Activated T-cell treated with anti-CD3 and anti-CD28 coated beads, Interleukin-2, amount 50 U/mL, for 24 hours (primary cell): Measurements from ENCODE around the gene OBSCN.

ENCODE experiments used
- DNase-seq: peaks from one replicate; pipeline ENCODE4 v3.0.0-alpha.2; 2020
- H3K27ac Mint-ChIP-seq: 2 replicates; pipeline ENCODE4 v1.8.0; 2020; ENCODE audit warnings: mild to moderate bottlenecking, mixed read lengths
- H3K27me3 Mint-ChIP-seq: 2 replicates; pipeline ENCODE4 v1.8.0; 2020; ENCODE audit warnings: mixed read lengths
- H3K36me3 Mint-ChIP-seq: 2 replicates; pipeline ENCODE4 v1.8.0; 2020; ENCODE audit warnings: low read depth, mixed read lengths
- H3K4me1 Mint-ChIP-seq: 2 replicates; pipeline ENCODE4 v1.8.0; 2020; ENCODE audit warnings: low read depth, mixed read lengths
- H3K4me3 Mint-ChIP-seq: 2 replicates; pipeline ENCODE4 v1.8.0; 2020; ENCODE audit warnings: mild to moderate bottlenecking, moderate library complexity, mixed read lengths
- H3K9me3 Mint-ChIP-seq: 2 replicates; pipeline ENCODE4 v1.8.0; 2020; ENCODE audit warnings: mixed read lengths

The OBSCN gene

DNA sequence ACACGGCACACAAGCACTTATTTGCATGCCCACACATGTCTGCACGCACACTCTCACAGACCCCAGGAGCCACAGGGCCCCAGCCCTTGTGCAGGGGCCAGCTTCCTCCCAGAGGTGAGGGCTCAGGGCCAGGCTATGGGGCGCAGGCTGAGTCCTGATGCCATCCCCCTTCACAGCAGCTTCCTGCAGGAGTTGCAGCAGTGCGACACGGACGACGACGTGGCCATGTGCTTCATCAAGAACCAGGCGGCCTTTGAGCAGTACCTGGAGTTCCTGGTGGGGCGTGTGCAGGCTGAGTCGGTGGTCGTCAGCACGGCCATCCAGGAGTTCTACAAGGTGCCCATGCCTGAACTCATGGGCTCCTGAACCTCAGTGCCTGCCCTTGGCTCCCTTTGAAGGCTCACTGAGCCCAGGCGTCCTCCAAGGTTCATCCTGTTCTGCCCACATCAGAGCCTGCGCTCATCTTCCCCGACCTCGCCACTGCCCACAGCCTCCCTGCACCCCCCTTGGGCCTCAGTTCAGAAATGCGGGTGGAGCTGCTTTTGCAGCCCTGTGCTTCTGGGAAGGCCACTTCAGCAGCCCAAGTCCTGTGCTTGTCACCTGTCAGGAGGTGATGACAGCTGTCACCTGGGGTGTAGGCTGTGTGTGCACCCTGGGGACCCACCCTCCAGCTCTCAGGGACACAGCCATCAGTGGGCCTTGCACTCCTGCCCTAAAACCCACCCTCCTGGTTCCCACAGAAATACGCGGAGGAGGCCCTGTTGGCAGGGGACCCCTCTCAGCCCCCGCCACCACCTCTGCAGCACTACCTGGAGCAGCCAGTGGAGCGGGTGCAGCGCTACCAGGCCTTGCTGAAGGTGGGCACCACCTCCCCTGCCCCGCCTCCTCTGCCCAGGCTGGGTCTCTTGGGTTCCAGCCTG lies 132.2 kb downstream of the OBSCN start:
- Mint-ChIP-seq H3K4me1 (no peaks in the 10 kb centered on the region), H3K27ac (no peak overlapping the region), H3K4me3 (no peak overlapping the region), H3K9me3 (no peaks in the 10 kb centered on the region), H3K36me3 (peaks cover 42% of the 10 kb centered on the region), H3K27me3 (no peaks in the 10 kb centered on the region)
- DNase-seq: no peak

GRCh38 chr1:228340686-228341449 lies 133.0 kb downstream of the OBSCN start:
- no peaks in the 10 kb centered on the region for H3K4me1 Mint-ChIP-seq
- H3K9me3 Mint-ChIP-seq: no peaks in the 10 kb centered on the region
- no peak overlapping the region for H3K4me3 Mint-ChIP-seq
- no peak overlapping the region for H3K27ac Mint-ChIP-seq
- no peaks in the 10 kb centered on the region for H3K27me3 Mint-ChIP-seq
- DNase-seq: peak; percentile 25
- H3K36me3 Mint-ChIP-seq: peaks cover 41% of the 10 kb centered on the region

DNA sequence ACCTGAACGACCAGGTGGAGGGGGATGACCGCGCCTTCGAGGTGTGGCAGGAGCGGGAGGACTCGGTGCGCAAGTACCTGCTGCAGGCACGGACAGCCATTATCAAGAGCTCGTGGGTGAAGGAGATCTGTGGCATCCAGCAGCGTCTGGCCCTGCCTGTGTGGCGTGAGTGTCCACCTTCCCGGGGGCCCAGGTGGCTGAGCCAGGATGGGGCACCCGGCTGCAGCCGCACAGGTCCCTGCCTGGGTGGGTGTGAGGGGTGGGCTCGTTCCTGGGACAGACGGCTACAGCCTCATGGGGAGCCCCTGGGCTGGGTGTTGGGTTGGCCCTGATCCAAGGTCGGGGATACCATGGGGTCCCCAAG lies 133.6 kb downstream of the OBSCN start:
- Mint-ChIP-seq H3K27ac (no peak overlapping the region), H3K4me1 (no peaks in the 10 kb centered on the region), H3K27me3 (no peaks in the 10 kb centered on the region), H3K4me3 (no peak overlapping the region), H3K9me3 (no peaks in the 10 kb centered on the region), H3K36me3 (peaks cover 41% of the 10 kb centered on the region)
- peak; percentile 12 for DNase-seq

DNA sequence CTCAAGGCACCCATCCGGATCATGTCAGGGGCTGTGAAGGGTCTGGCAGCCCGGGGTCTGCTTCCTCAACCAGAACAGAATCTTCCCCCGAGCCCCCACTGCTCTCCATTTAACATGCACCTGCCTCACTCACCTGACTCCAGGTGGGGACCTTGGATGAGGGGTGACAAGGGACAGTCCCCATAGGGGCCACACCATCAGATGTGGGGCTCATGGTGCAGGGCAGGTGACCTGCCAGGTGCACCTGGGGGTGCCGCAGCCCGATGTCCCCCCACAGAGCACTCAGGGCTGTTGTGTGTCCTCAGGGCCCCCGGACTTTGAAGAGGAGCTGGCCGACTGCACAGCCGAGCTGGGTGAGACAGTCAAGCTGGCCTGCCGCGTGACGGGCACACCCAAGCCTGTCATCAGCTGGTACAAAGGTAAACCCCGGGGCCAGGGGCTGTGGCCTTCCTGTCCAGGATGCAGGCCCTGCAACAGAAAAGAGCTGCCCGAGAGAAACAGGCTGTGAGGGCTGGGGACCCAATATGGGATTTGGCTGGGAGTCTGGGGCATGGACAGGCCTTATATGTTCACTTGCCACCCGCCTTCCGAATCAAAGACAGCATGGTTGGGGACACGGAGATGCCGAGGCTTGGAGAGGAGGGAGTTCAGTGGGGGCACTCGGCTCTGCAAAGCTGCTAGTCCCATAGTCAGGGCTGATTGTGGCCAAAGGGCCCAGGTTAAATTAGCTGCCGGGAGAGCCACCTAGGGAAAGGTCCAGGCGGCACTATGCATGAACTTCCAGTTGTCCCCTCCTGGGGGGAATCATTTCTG lies 134.2 kb downstream of the OBSCN start:
- no peaks in the 10 kb centered on the region for H3K27me3 Mint-ChIP-seq
- H3K27ac Mint-ChIP-seq: no peak overlapping the region
- H3K4me3 Mint-ChIP-seq: no peak overlapping the region
- no peaks in the 10 kb centered on the region for H3K4me1 Mint-ChIP-seq
- H3K9me3 Mint-ChIP-seq: no peaks in the 10 kb centered on the region
- peak; percentile 25 for DNase-seq
- H3K36me3 Mint-ChIP-seq: peaks cover 36% of the 10 kb centered on the region

DNA sequence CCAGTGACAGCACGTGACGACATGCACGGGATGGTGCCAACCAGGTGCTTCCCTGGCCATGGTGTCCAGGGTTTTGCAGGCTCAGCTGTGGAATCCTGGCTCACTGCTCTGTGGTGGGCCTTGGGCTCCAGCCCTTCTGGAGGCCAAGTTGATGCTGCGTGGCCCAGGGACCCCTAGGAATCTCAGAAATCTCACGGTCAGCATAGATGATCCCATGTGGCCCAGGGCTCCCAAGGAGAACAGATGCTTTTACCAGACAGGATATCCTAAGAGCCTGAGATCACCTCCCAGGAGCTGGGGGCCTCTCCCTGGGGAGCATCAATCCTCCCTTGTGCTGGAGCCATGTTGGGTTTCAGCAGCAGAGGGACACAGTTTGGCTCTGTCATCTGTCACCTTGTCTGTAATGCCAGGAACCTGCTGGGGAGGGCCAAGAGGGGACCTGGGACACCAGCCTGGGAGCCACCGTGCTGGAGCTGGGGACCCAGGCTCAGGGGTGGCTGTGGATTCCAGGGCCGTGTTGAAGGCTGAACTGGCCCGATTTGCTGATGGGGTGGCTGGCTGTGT lies 134.9 kb downstream of the OBSCN start:
- DNase-seq: no peak
- Mint-ChIP-seq H3K36me3 (peaks cover 33% of the 10 kb centered on the region), H3K4me3 (no peak overlapping the region), H3K4me1 (no peaks in the 10 kb centered on the region), H3K27ac (no peak overlapping the region), H3K27me3 (no peaks in the 10 kb centered on the region), H3K9me3 (no peaks in the 10 kb centered on the region)

- H3K36me3 Mint-ChIP-seq: peaks cover 33% of the 10 kb centered on the region
- no peak overlapping the region for H3K4me3 Mint-ChIP-seq
- no peak overlapping the region for H3K27ac Mint-ChIP-seq
- H3K27me3 Mint-ChIP-seq: no peaks in the 10 kb centered on the region
- no peaks in the 10 kb centered on the region for H3K4me1 Mint-ChIP-seq
- peak; percentile 12 for DNase-seq
- no peaks in the 10 kb centered on the region for H3K9me3 Mint-ChIP-seq
Observed at GRCh38 chr1:228343191-228343661, 135.4 kb downstream of the OBSCN start.

DNA sequence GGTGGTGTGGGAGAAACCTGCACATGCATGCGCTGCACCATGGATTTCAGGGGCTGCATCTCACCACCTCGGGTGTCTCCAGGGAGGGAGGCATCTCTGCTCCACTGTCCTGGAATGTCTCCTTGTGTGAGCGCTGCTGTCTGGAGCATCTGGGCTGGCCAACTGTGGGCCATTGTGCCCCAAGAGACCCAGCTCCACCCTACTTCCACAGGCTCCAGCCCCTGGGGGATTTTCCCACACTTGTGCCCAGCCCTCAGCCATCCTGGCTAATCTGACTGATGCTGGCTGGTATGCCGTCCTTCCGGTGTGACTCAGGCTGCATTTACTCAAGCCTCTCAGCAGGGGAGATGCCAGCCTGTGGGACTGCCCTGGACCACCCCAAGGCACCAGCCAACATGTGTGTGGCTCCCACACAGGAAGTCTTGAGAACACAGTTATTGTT lies 136.8 kb downstream of the OBSCN start:
- H3K4me3 Mint-ChIP-seq: no peak overlapping the region
- no peaks in the 10 kb centered on the region for H3K9me3 Mint-ChIP-seq
- H3K27me3 Mint-ChIP-seq: no peaks in the 10 kb centered on the region
- H3K36me3 Mint-ChIP-seq: peaks cover 26% of the 10 kb centered on the region
- peak; percentile 12 for DNase-seq
- H3K27ac Mint-ChIP-seq: no peak overlapping the region
- H3K4me1 Mint-ChIP-seq: no peaks in the 10 kb centered on the region

DNA sequence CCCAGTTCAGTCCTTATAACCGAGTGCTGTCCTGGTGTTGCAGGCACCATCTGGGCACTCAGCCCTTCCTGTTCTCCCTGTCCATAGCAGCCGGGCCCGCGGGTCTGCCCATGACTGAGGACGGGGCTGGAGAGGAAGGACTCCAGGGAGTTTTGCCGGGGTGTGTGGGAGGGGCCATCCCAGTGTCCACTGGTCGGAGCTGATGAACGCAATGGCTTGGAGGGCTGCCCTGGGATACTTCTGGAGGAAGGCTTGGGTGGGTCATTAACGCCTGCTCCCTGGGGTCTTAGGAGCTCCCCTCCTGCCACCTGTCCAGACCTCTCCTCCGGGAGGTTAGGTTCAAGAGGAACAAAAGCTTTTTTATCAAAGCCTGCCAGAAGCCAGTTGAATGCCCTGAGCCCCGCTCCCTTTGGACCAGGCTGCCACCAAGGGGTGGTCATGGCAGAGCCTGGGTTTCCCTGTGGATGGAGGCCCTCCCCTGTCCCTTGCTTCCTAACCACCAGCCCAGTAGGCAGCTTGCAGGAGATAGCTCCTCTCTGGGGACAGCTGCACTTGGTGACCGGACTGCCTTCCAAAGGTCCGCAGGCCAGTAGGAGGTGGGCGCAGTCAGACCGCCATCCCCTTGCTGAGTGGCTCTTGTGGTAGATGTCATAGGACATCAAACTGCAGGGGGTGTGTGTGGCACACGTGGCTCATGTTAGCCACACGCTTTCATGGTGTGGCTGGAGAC lies 137.5 kb downstream of the OBSCN start:
- Mint-ChIP-seq H3K27ac (no peak overlapping the region), H3K9me3 (no peaks in the 10 kb centered on the region), H3K4me3 (no peak overlapping the region), H3K4me1 (no peaks in the 10 kb centered on the region), H3K27me3 (no peaks in the 10 kb centered on the region), H3K36me3 (peaks cover 24% of the 10 kb centered on the region)
- DNase-seq: peak; percentile 26

- H3K27ac Mint-ChIP-seq: no peak overlapping the region
- no peak overlapping the region for H3K4me3 Mint-ChIP-seq
- no peaks in the 10 kb centered on the region for H3K4me1 Mint-ChIP-seq
- peaks cover 24% of the 10 kb centered on the region for H3K36me3 Mint-ChIP-seq
- DNase-seq: no peak
- H3K9me3 Mint-ChIP-seq: no peaks in the 10 kb centered on the region
- no peaks in the 10 kb centered on the region for H3K27me3 Mint-ChIP-seq
Observed at GRCh38 chr1:228346731-228347130, 138.9 kb downstream of the OBSCN start.

GRCh38 chr1:228347181-228347580 lies 139.3 kb downstream of the OBSCN start:
- Mint-ChIP-seq H3K36me3 (peaks cover 21% of the 10 kb centered on the region), H3K4me1 (no peaks in the 10 kb centered on the region), H3K27ac (no peak overlapping the region), H3K27me3 (no peaks in the 10 kb centered on the region), H3K4me3 (no peak overlapping the region), H3K9me3 (no peaks in the 10 kb centered on the region)
- no peak for DNase-seq

GRCh38 chr1:228348708-228349467 lies 141.0 kb downstream of the OBSCN start:
- Mint-ChIP-seq H3K4me1 (no peaks in the 10 kb centered on the region), H3K4me3 (no peak overlapping the region), H3K27me3 (no peaks in the 10 kb centered on the region), H3K27ac (no peak overlapping the region), H3K9me3 (no peaks in the 10 kb centered on the region), H3K36me3 (peaks cover 5% of the 10 kb centered on the region)
- no peak for DNase-seq

- no peak for DNase-seq
- Mint-ChIP-seq H3K27me3 (no peaks in the 10 kb centered on the region), H3K4me3 (no peak overlapping the region), H3K9me3 (no peaks in the 10 kb centered on the region), H3K27ac (no peak overlapping the region), H3K4me1 (no peaks in the 10 kb centered on the region), H3K36me3 (no peaks in the 10 kb centered on the region)
Observed at GRCh38 chr1:228349701-228350171, 141.9 kb downstream of the OBSCN start.

DNA sequence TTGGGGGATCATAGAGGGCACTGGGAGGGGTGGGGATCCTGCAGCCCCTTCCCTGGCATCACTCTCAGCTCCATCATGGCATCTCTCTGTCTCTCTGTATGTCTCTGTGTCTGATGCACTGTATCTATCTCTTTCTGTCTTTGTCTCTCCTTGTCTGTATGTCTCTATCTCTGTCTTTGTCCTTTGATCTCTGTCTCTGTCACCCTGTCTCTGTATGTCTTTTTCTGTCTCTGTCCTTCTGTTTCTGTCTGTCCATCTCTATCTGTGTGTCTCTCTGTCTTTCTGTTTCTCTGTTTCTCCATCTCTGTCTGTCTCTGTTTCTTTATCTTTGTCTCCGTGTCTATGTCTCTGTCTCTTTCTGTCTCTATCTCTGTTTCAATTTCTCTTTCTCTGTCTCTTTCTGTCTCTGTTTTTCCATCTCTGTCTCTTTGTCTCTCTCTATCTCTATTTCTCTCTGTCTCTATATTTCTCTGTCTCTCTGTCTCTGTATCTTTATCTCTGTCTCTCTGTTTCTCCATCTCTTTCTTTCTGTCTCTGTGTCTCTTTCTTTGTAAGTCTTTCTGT lies 142.4 kb downstream of the OBSCN start:
- Mint-ChIP-seq H3K4me1 (no peaks in the 10 kb centered on the region), H3K27ac (no peak overlapping the region), H3K27me3 (no peaks in the 10 kb centered on the region), H3K4me3 (no peak overlapping the region), H3K36me3 (no peaks in the 10 kb centered on the region), H3K9me3 (no peaks in the 10 kb centered on the region)
- no peak for DNase-seq
